Caco-2 (cell line): ENCODE results near the gene PLOD2. TPM values are rescaled to one million over a fixed set of nuclear protein-coding genes. Genes with fewer than 3 reads are reported as not detected.

Experiments used
- BruUV-seq: library from RNA; stranded (reverse); fragments of 400-500 nt; replicated peaks from 2 replicates; lab custom pipeline; 2021; lab: Mats Ljungman, UMichigan
- CTCF ChIA-PET: fragments of 300-600 bp; sonication (Branson Sonifier 250); formaldehyde crosslinking; loops from one replicate; lab custom pipeline; 2022; ENCODE audit warnings: antibody characterized with exemption; lab: Charles Lee
- POLR2A ChIA-PET: fragments of 300-600 bp; sonication (Branson Sonifier 250); formaldehyde crosslinking; loops from one replicate; lab custom pipeline; 2022; ENCODE audit warnings: antibody characterized with exemption; lab: Charles Lee
- DNase-seq, 2 experiments: peaks; one replicate each; pipeline versions ENCODE4 v3.0.0 to v3.0.0-alpha.2; 2020 to 2022
- H3K27me3 ChIP-seq: replicated peaks from 2 replicates; pipeline ENCODE4 v1.6.0; 2011; ENCODE audit warnings: low read length; ENCODE audit not compliant: control insufficient read depth, insufficient read depth
- H3K36me3 ChIP-seq: 2 replicates; pipeline ENCODE4 v1.5.1; 2011; ENCODE audit warnings: low read length; ENCODE audit not compliant: control insufficient read depth, insufficient read depth
- H3K4me1 ChIP-seq: fragments of 250-450 bp; sonication (Bioruptor Pico); 2 replicates; pipeline ENCODE4 v1.5.1; 2020; ENCODE audit warnings: mild to moderate bottlenecking
- H3K4me3 ChIP-seq: 2 replicates; pipeline ENCODE4 v1.5.1; 2011; ENCODE audit warnings: low read depth, mild to moderate bottlenecking, control low read depth, low read length
- H3K9me3 ChIP-seq: fragments of 250-450 bp; sonication (Bioruptor Pico); 2 replicates; pipeline ENCODE4 v1.5.1; 2020; ENCODE audit warnings: mild to moderate bottlenecking, moderate library complexity
- H3K27ac Mint-ChIP-seq: one replicate; pipeline ENCODE4 v1.8.0; 2022; ENCODE audit warnings: mixed read lengths; ENCODE audit not compliant: unreplicated experiment
- H3K27me3 Mint-ChIP-seq: one replicate; pipeline ENCODE4 v1.8.0; 2022; ENCODE audit warnings: mixed read lengths; ENCODE audit not compliant: insufficient read depth, unreplicated experiment
- H3K36me3 Mint-ChIP-seq: one replicate; pipeline ENCODE4 v1.8.0; 2022; ENCODE audit warnings: mild to moderate bottlenecking, mixed read lengths; ENCODE audit not compliant: insufficient read depth, unreplicated experiment
- H3K4me1 Mint-ChIP-seq: one replicate; pipeline ENCODE4 v1.8.0; 2022; ENCODE audit warnings: low read depth, mixed read lengths; ENCODE audit not compliant: unreplicated experiment
- H3K4me3 Mint-ChIP-seq: one replicate; pipeline ENCODE4 v1.8.0; 2022; ENCODE audit warnings: mild to moderate bottlenecking, moderate library complexity, mixed read lengths; ENCODE audit not compliant: unreplicated experiment
- H3K9me3 Mint-ChIP-seq: one replicate; pipeline ENCODE4 v1.8.0; 2022; ENCODE audit warnings: mixed read lengths; ENCODE audit not compliant: unreplicated experiment
- CTCF ChIP-seq, 2 experiments: fragments of 200-600 bp in 1 of 2; IDR thresholded peaks; 1 replicate in 1 of 2; 2 replicates in 1 of 2; pipeline versions ENCODE4 v1.5.1 to v1.8.0; 2011 to 2022; ENCODE audit warnings: antibody characterized with exemption in 1 of 2, control low read depth in 1 of 2, inconsistent platforms in 1 of 2, low read depth in 1 of 2, low read length in 1 of 2, mild to moderate bottlenecking in 1 of 2, moderate library complexity in 1 of 2; ENCODE audit not compliant: insufficient read depth in 1 of 2, severe bottlenecking in 1 of 2, unreplicated experiment in 1 of 2
- intact Hi-C: fragments of 100-400 bp; cut with micrococcal nuclease; formaldehyde crosslinking; loops from one replicate; pipeline ENCODE4 v1.10.0; 2022; ENCODE audit not compliant: unreplicated experiment
- total RNA-seq: library from RNA; stranded (reverse); gene quantifications from 2 replicates; pipeline ENCODE4 v1.2.3, GENCODE V29; 2022

The PLOD2 gene
- total RNA-seq, 1 experiment from 2014 or later = 53.1 TPM

- Mint-ChIP-seq H3K36me3 (no peaks in the 10 kb centered on the region), H3K4me3 (no peak overlapping the region), H3K4me1 (no peaks in the 10 kb centered on the region), H3K27ac (no peak overlapping the region), H3K9me3 (no peaks in the 10 kb centered on the region), H3K27me3 (no peaks in the 10 kb centered on the region)
- TF ChIP-seq CTCF (IDR thresholded peaks at IDR 0.05; ENCODE audit: insufficient read depth in 1 of 2, low read depth in 1 of 2, low read length in 1 of 2, severe bottlenecking in 1 of 2, unreplicated experiment in 1 of 2) = no peak
- ChIA-PET CTCF (no interaction called here), POLR2A (no interaction called here)
- Histone ChIP-seq H3K4me3 (no peak overlapping the region), H3K36me3 (no peaks in the 10 kb centered on the region), H3K9me3 (no peaks in the 10 kb centered on the region), H3K4me1 (no peaks in the 10 kb centered on the region), H3K27me3 (no peaks in the 10 kb centered on the region)
- no TSS peak for BruUV-seq
- DNase-seq = no peak
- intact Hi-C loops = no loop called here
Observed at GRCh38 chr3:146086211-146086610, 74.8 kb downstream of the PLOD2 start.

DNA sequence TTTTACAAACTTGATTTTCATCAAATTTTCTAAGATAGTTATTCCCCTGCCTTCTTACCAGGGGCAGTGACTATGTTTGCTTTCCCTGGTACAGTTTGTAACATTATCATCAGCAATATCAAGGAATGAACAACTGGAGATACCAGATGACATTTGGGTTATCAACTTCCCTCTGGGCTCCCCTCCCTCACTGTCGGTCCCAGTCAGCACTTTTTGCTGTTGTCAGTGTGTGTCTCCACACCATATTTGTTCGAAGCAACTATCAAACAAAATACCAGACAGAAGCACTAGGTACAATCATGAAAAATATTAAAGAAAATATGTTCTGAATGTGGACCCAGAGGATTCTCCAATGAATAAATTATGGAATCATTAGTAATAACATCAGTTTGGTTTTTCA lies 75.3 kb downstream of the PLOD2 start:
- no peak for TF ChIP-seq CTCF (IDR thresholded peaks at IDR 0.05; ENCODE audit: insufficient read depth in 1 of 2, low read depth in 1 of 2, low read length in 1 of 2, severe bottlenecking in 1 of 2, unreplicated experiment in 1 of 2)
- no peaks in the 10 kb centered on the region for H3K9me3 Mint-ChIP-seq
- H3K36me3 ChIP-seq = no peaks in the 10 kb centered on the region
- ChIA-PET CTCF (no interaction called here), POLR2A (no interaction called here)
- H3K9me3 ChIP-seq = no peaks in the 10 kb centered on the region
- no peaks in the 10 kb centered on the region for H3K27me3 ChIP-seq
- H3K4me1 ChIP-seq = no peaks in the 10 kb centered on the region
- no peak for DNase-seq
- intact Hi-C loops = no loop called here
- no peaks in the 10 kb centered on the region for H3K27me3 Mint-ChIP-seq
- H3K27ac Mint-ChIP-seq = no peak overlapping the region
- no peaks in the 10 kb centered on the region for H3K36me3 Mint-ChIP-seq
- no TSS peak for BruUV-seq
- no peak overlapping the region for H3K4me3 Mint-ChIP-seq
- H3K4me1 Mint-ChIP-seq = no peaks in the 10 kb centered on the region
- no peak overlapping the region for H3K4me3 ChIP-seq

- Mint-ChIP-seq H3K9me3 (no peaks in the 10 kb centered on the region), H3K4me1 (no peaks in the 10 kb centered on the region), H3K27ac (no peak overlapping the region), H3K4me3 (no peak overlapping the region), H3K36me3 (no peaks in the 10 kb centered on the region), H3K27me3 (no peaks in the 10 kb centered on the region)
- no TSS peak for BruUV-seq
- DNase-seq = no peak
- H3K4me1 ChIP-seq = no peaks in the 10 kb centered on the region
- TF ChIP-seq CTCF (IDR thresholded peaks at IDR 0.05; ENCODE audit: insufficient read depth in 1 of 2, low read depth in 1 of 2, low read length in 1 of 2, severe bottlenecking in 1 of 2, unreplicated experiment in 1 of 2) = no peak
- POLR2A ChIA-PET = no interaction called here
- H3K4me3 ChIP-seq = no peak overlapping the region
- H3K27me3 ChIP-seq = no peaks in the 10 kb centered on the region
- H3K9me3 ChIP-seq = no peaks in the 10 kb centered on the region
- intact Hi-C loops = no loop called here
- no peaks in the 10 kb centered on the region for H3K36me3 ChIP-seq
- CTCF ChIA-PET = no interaction called here
Observed at GRCh38 chr3:146080578-146080977, 80.4 kb downstream of the PLOD2 start.
